Endothelial cell of umbilical vein (primary cell): Measurements from ENCODE around the gene FAM131B. TPM values are rescaled to one million over a fixed set of nuclear protein-coding genes. Genes with fewer than 3 reads are reported as not detected.

Experiments
- BruUV-seq: library from RNA; stranded (reverse); fragments of 400-500 nt; replicated peaks from 2 replicates; lab custom pipeline; 2021; lab: Mats Ljungman, UMichigan
- CTCF ChIA-PET: fragments of 300-600, 350-600 bp; sonication (Branson Sonifier 250); formaldehyde crosslinking; loops from one replicate; lab custom pipeline; 2021; ENCODE audit warnings: antibody characterized with exemption, inconsistent platforms; lab: Charles Lee
- POLR2A ChIA-PET: fragments of 300-600, 350-600 bp; sonication (Branson Sonifier 250); formaldehyde crosslinking; loops from one replicate; lab custom pipeline; 2021; ENCODE audit warnings: antibody characterized with exemption, inconsistent platforms; lab: Charles Lee
- DNase-seq: peaks from one replicate; pipeline ENCODE4 v3.0.0-alpha.2; 2011; ENCODE audit warnings: low read depth, low spot score
- FAIRE-seq: peaks from 2 replicates; lab custom pipeline; 2011; peaks lifted over from hg19 to GRCh38; lab: Jason Lieb, UNC
- H2AFZ ChIP-seq: 2 replicates; pipeline ENCODE4 v1.6.0; 2012; ENCODE audit warnings: low read depth, low read length, control low read depth, inconsistent platforms
- H3K27ac ChIP-seq: 2 replicates; pipeline ENCODE4 v1.5.1; 2011; ENCODE audit warnings: low read depth, mild to moderate bottlenecking, control low read depth, low read length, moderate library complexity; ENCODE audit not compliant: insufficient read depth
- H3K27me3 ChIP-seq, 2 experiments: 2 replicates each; pipeline versions ENCODE4 v1.6.0 to v1.6.1; 2011; ENCODE audit warnings: low read length in 2 of 2, mixed read lengths in 1 of 2; ENCODE audit not compliant: control insufficient read depth in 2 of 2, insufficient read depth in 2 of 2
- H3K36me3 ChIP-seq, 2 experiments: 2 replicates in 1 of 2; 3 replicates in 1 of 2; pipeline ENCODE4 v1.5.1; 2011; ENCODE audit warnings: low read length in 2 of 2, mild to moderate bottlenecking in 1 of 2, moderate library complexity in 1 of 2; ENCODE audit not compliant: control insufficient read depth in 2 of 2, insufficient read depth in 2 of 2; ENCODE audit errors: extremely low read depth in 1 of 2
- H3K4me1 ChIP-seq: 3 replicates; pipeline ENCODE4 v1.5.1; 2011; ENCODE audit warnings: mild to moderate bottlenecking, low read length; ENCODE audit not compliant: control insufficient read depth, insufficient read depth; ENCODE audit errors: extremely low read depth
- H3K4me2 ChIP-seq: 2 replicates; pipeline ENCODE4 v1.6.1; 2011; ENCODE audit warnings: low read length, control low read depth, mixed read lengths; ENCODE audit not compliant: insufficient read depth
- H3K4me3 ChIP-seq, 3 experiments: fragments of 200-600 bp in 1 of 3; sonication (generic), shearing (Covaris generic) in 1 of 3; replicated peaks in 1 of 3; 2 replicates each; pipeline ENCODE4 v1.5.1; 2011 to 2016; ENCODE audit warnings: control low read depth in 3 of 3, low read length in 3 of 3, mild to moderate bottlenecking in 2 of 3, inconsistent platforms in 1 of 3, low read depth in 1 of 3, moderate library complexity in 1 of 3; ENCODE audit not compliant: insufficient read depth in 1 of 3
- H3K79me2 ChIP-seq: 2 replicates; pipeline ENCODE4 v1.6.0; 2012; ENCODE audit warnings: low read length, inconsistent platforms; ENCODE audit not compliant: control insufficient read depth, insufficient read depth
- H3K9ac ChIP-seq: replicated peaks from 2 replicates; pipeline ENCODE3; 2011; ENCODE audit warnings: low read length, control low read depth; ENCODE audit not compliant: insufficient read depth; ENCODE audit errors: extremely low read depth
- H3K9me1 ChIP-seq: replicated peaks from 3 replicates; pipeline ENCODE4 v1.6.0; 2011; ENCODE audit warnings: mild to moderate bottlenecking, low read length; ENCODE audit not compliant: control insufficient read depth, insufficient read depth; ENCODE audit errors: extremely low read depth
- H3K9me3 ChIP-seq: replicated peaks from 2 replicates; pipeline ENCODE4 v1.5.1; 2012; ENCODE audit warnings: low read length, inconsistent platforms; ENCODE audit not compliant: control insufficient read depth, insufficient read depth
- H4K20me1 ChIP-seq: replicated peaks from 2 replicates; pipeline ENCODE3; 2011; ENCODE audit warnings: mild to moderate bottlenecking, low read length; ENCODE audit not compliant: control insufficient read depth, insufficient read depth; ENCODE audit errors: extremely low read depth
- CTCF ChIP-seq, 2 donors: IDR thresholded peaks; 1 replicate in 1 of 2; 2 replicates in 1 of 2; pipeline ENCODE4 v1.5.1; 2011; ENCODE audit warnings: low read length in 2 of 2, mild to moderate bottlenecking in 2 of 2, moderate library complexity in 2 of 2, control low read depth in 1 of 2, inconsistent platforms in 1 of 2, low read depth in 1 of 2; ENCODE audit not compliant: insufficient read depth in 1 of 2; ENCODE audit errors: extremely low read depth in 1 of 2
- EZH2 ChIP-seq: IDR thresholded peaks from 2 replicates; pipeline ENCODE4 v1.6.1; 2012; ENCODE audit warnings: borderline replicate concordance, low read depth, mild to moderate bottlenecking, moderate library complexity, low read length, inconsistent platforms; ENCODE audit not compliant: severe bottlenecking
- FOS ChIP-seq: IDR thresholded peaks from 2 replicates; pipeline ENCODE4 v1.6.1; 2011; ENCODE audit warnings: mild to moderate bottlenecking, low read length, moderate library complexity, borderline replicate concordance; ENCODE audit not compliant: insufficient read depth
- GATA2 ChIP-seq: IDR thresholded peaks from 2 replicates; pipeline ENCODE4 v1.7.0; 2011; ENCODE audit warnings: low read depth, mild to moderate bottlenecking, moderate library complexity, mixed read lengths, low read length; ENCODE audit not compliant: insufficient read length, insufficient read depth
- JUN ChIP-seq: IDR thresholded peaks from 2 replicates; pipeline ENCODE4 v1.6.1; 2011; ENCODE audit warnings: borderline replicate concordance, low read depth; ENCODE audit not compliant: insufficient read length, insufficient read depth
- MAX ChIP-seq: IDR thresholded peaks from 2 replicates; pipeline ENCODE4 v1.6.1; 2011; ENCODE audit not compliant: insufficient read depth, insufficient read length
- MYC ChIP-seq: IDR thresholded peaks from one replicate; pipeline ENCODE4 v1.6.1; 2011; ENCODE audit warnings: mild to moderate bottlenecking, low read depth, low read length
- POLR2A ChIP-seq: IDR thresholded peaks from 2 replicates; pipeline ENCODE4 v1.6.1; 2012; ENCODE audit warnings: low read depth, mild to moderate bottlenecking, control low read depth, low read length
- POLR2AphosphoS5 ChIP-seq: IDR thresholded peaks from 2 replicates; pipeline ENCODE4 v1.6.1; 2012; ENCODE audit warnings: low read depth, mild to moderate bottlenecking, control low read depth, low read length, moderate library complexity; ENCODE audit not compliant: insufficient read depth
- dilution Hi-C: fragments of 300-500 bp; cut with MboI; formaldehyde crosslinking; loops from one replicate; pipeline ENCODE4 v1.15.0; 2019; ENCODE audit warnings: low sequenced_read_pairs; ENCODE audit not compliant: extremely low pct_ligation_motif_present
- intact Hi-C: fragments of 100-400 bp; cut with micrococcal nuclease; formaldehyde crosslinking; loops from one replicate; pipeline ENCODE4 v1.10.0; 2022
- polyA plus RNA-seq, 4 experiments: library from polyadenylated mRNA; depleted of rRNA in 3 of 4; stranded (reverse) in 3 of 4; unstranded in 1 of 4; fragments of >200 nt; gene quantifications; 2 replicates each; pipeline versions ENCODE4 v1.2.1 to v1.2.3, GENCODE V29; 2011 to 2012; ENCODE audit warnings: missing spikeins in 1 of 4
- total RNA-seq: library from RNA; stranded (reverse); gene quantifications from 2 replicates; pipeline ENCODE4 v1.2.3, GENCODE V29; 2021

Gene FAM131B
- total and polyA plus RNA-seq, 2 donors (not counting 3 experiments of a cell fraction or from before 2014, with no cell fraction given), result 1.6 to 1.8 TPM

GRCh38 chr7:143375298-143376034, 13.0 kb upstream of the FAM131B start:
- dilution Hi-C loops, result loop anchor here (25.0 kb wide), 1 partner anchor 137 kb away; no protein-coding TSS in a partner anchor
- Histone ChIP-seq H3K4me3 (no peak overlapping the region), H3K4me2 (peak overlapping the region; percentile 35), H3K4me1 (peaks cover 33% of the 10 kb centered on the region), H3K27ac (no peak overlapping the region), H3K9me3 (no peaks in the 10 kb centered on the region), H3K27me3 (no peaks in the 10 kb centered on the region), H4K20me1 (no peaks in the 10 kb centered on the region), H2AFZ (no peak overlapping the region), H3K79me2 (peaks cover 13% of the 10 kb centered on the region), H3K36me3 (no peaks in the 10 kb centered on the region), H3K9me1 (no peaks in the 10 kb centered on the region), H3K9ac (no peak overlapping the region)
- no peak for DNase-seq
- no TSS peak for BruUV-seq
- intact Hi-C loops, result no loop called here
- ChIA-PET CTCF (interaction anchor here (1.1 to 2.4 kb wide), 3 partner anchors 40 to 135 kb away, joined by 3 to 7 read pairs (median 4); partner anchors contain the start of gene CASP2), POLR2A (no interaction called here)
- no peak for FAIRE-seq
- TF ChIP-seq FOS (peak; percentile 34), MYC (no peak), EZH2 (no peak), MAX (no peak), GATA2 (no peak), POLR2A (no peak), JUN (peak; percentile 5), POLR2AphosphoS5 (no peak), CTCF (IDR thresholded peaks at IDR 0.05; ENCODE audit: extremely low read depth in 1 of 2, insufficient read depth in 1 of 2, low read depth in 1 of 2, low read length in 2 of 2) (no peak)
